ENCODE measurements around the gene TSACC. TPM values are rescaled to one million over a fixed set of nuclear protein-coding genes. Genes with fewer than 3 reads are reported as not detected.
"Not testable (repeated sequence)": the region's sequence is repeated elsewhere in the genome, so short reads cannot be mapped to it uniquely, and the experiment has no call there.

The TSACC gene
- polyA plus RNA-seq, 3 donors: 0.67 TPM; not detected in 2

DNA sequence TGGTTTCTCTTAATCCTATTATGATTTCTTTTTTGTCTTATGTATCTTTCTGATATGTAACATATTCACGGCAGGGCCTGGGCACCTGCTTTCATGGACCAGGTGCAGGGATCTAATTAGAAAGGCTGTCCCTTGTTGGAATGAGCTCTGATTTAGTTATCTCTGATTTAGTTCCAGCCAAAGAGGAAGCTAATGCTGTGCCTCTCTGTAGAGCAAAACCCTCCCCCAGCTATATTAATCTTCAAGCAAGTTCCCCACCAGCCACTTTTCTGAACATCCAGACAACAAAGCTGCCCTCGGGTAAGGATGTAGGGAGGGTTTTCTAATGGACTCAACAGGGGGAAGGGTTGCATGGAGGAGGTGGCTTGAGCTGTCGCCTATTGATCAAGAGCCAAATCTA lies 6.1 kb downstream of the TSACC start:
- TF ChIP-seq CTCF (IDR thresholded peaks at IDR 0.05): no peak
- Histone ChIP-seq H3K27ac (ENCODE audit: low read depth in 1 of 2, low read length in 2 of 2) (no peak overlapping the region), H3K27me3 (ENCODE audit: control insufficient read depth in 2 of 2, insufficient read depth in 2 of 2, low read length in 2 of 2) (peaks cover 6 to 8% of the 10 kb centered on the region in 2 donors), H3K4me1 (ENCODE audit: control insufficient read depth in 1 of 2, insufficient read depth in 2 of 2, low read length in 2 of 2) (no peaks in the 10 kb centered on the region), H3K4me2 (replicated peaks; ENCODE audit: extremely low read depth, low read length, poor library complexity, severe bottlenecking) (no peak overlapping the region), H3K9me3 (replicated peaks in 1 of 2; ENCODE audit: control insufficient read depth in 1 of 2, insufficient read depth in 1 of 2, low read length in 2 of 2) (no peaks in the 10 kb centered on the region), H3K36me3 (replicated peaks in 1 of 2; ENCODE audit: control insufficient read depth in 1 of 2, insufficient read depth in 2 of 2, low read length in 2 of 2) (no peaks in the 10 kb centered on the region), H2AFZ (ENCODE audit: insufficient read depth, low read depth, low read length, poor library complexity, severe bottlenecking) (no peak overlapping the region), H3K79me2 (ENCODE audit: insufficient read depth, low read length) (no peaks in the 10 kb centered on the region), H3K4me3 (replicated peaks in 1 of 3; ENCODE audit: low read depth in 2 of 3, low read length in 3 of 3) (no peak overlapping the region), H4K20me1 (ENCODE audit: insufficient read depth, low read length) (no peaks in the 10 kb centered on the region), H3K9ac (ENCODE audit: insufficient read depth, low read length, poor library complexity, severe bottlenecking) (no peak overlapping the region)
- DNase-seq: no peak
- Mint-ChIP-seq H3K9me3 (peaks cover 0 to 2% (median 0%) of the 10 kb centered on the region in 7 donors), H3K4me3 (no peak overlapping the region), H3K4me1 (no peaks in the 10 kb centered on the region), H3K27ac (no peak overlapping the region), H3K36me3 (no peaks in the 10 kb centered on the region), H3K27me3 (ENCODE audit: low read depth in 3 of 3) (peaks cover 9 to 20% (median 10%) of the 10 kb centered on the region in 3 donors)
- WGBS (ENCODE audit: insufficient coverage): no CpG with 5 or more reads among the region's 3 CpGs
- intact Hi-C loops (cut with micrococcal nuclease): no loop called here

DNA sequence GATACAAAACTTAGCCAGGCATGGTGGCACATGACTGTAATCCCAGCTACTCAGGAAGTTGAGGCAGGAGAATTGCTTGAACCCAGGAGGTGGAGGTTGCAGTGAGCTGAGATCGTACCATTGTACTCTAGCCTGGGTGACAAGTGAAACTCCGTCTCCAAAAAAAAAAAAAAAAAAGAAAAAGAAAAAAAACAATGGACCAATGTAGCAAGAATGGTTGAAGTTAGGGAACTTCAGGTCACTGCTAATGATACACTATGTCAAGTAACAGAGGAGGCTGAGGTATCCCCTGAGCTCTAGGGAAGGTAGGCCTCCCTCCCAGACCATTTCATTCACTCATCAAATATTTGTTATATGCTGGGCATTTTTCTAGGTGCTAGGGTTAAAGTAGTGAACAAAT lies 7.7 kb downstream of the TSACC start:
- H3K79me2 ChIP-seq (ENCODE audit: insufficient read depth, low read length); H3K36me3 Mint-ChIP-seq; H2AFZ ChIP-seq (ENCODE audit: insufficient read depth, low read depth, low read length, poor library complexity, severe bottlenecking); H3K4me1 ChIP-seq (ENCODE audit: control insufficient read depth in 1 of 2, insufficient read depth in 2 of 2, low read length in 2 of 2); H3K4me3 ChIP-seq (replicated peaks in 1 of 3; ENCODE audit: low read depth in 2 of 3, low read length in 3 of 3); intact Hi-C loops (cut with micrococcal nuclease); H3K4me2 ChIP-seq (replicated peaks; ENCODE audit: extremely low read depth, low read length, poor library complexity, severe bottlenecking); H3K9me3 Mint-ChIP-seq; H3K36me3 ChIP-seq (replicated peaks in 1 of 2; ENCODE audit: control insufficient read depth in 1 of 2, insufficient read depth in 2 of 2, low read length in 2 of 2); H3K4me3 Mint-ChIP-seq; H3K27ac ChIP-seq (ENCODE audit: low read depth in 1 of 2, low read length in 2 of 2); H3K9ac ChIP-seq (ENCODE audit: insufficient read depth, low read length, poor library complexity, severe bottlenecking); DNase-seq; H4K20me1 ChIP-seq (ENCODE audit: insufficient read depth, low read length); H3K27ac Mint-ChIP-seq; H3K9me3 ChIP-seq (replicated peaks in 1 of 2; ENCODE audit: control insufficient read depth in 1 of 2, insufficient read depth in 1 of 2, low read length in 2 of 2); H3K4me1 Mint-ChIP-seq; H3K27me3 ChIP-seq (ENCODE audit: control insufficient read depth in 2 of 2, insufficient read depth in 2 of 2, low read length in 2 of 2): not testable (repeated sequence)
- peaks cover 11 to 23% (median 14%) of the 10 kb centered on the region in 3 donors for H3K27me3 Mint-ChIP-seq (ENCODE audit: low read depth in 3 of 3)
- no CpG with 5 or more reads among the region's 2 CpGs for WGBS (ENCODE audit: insufficient coverage)

Measured in CD14-positive monocyte (primary cell).